Naive B cell (primary cell): ENCODE measurements around the gene MGAT5B. TPM values are rescaled to one million over a fixed set of nuclear protein-coding genes. Genes with fewer than 3 reads are reported as not detected.

Experiments used
- ATAC-seq, 2 donors: fragments of 150-1000 bp; cut with Tn5 transposase; 2 replicates each; pipeline ENCODE4 v1.10.0; 2021; ENCODE audit warnings: low read depth in 2 of 2, mild to moderate bottlenecking in 2 of 2, moderate library complexity in 2 of 2
- DNase-seq: peaks from one replicate; pipeline ENCODE4 v3.0.0; 2022
- H3K27ac Mint-ChIP-seq, 6 donors: one replicate each; pipeline ENCODE4 v1.8.0; 2020 to 2022; ENCODE audit warnings: mild to moderate bottlenecking in 6 of 6, mixed read lengths in 6 of 6, moderate library complexity in 5 of 6, inconsistent platforms in 2 of 6
- H3K27me3 Mint-ChIP-seq, 3 donors: one replicate each; pipeline ENCODE4 v1.8.0; 2021 to 2022; ENCODE audit warnings: mixed read lengths in 3 of 3, mild to moderate bottlenecking in 1 of 3
- H3K36me3 Mint-ChIP-seq, 2 donors: one replicate each; pipeline ENCODE4 v1.8.0; 2020 to 2022; ENCODE audit warnings: mixed read lengths in 2 of 2, inconsistent platforms in 1 of 2, mild to moderate bottlenecking in 1 of 2
- H3K4me1 Mint-ChIP-seq, 3 donors: one replicate each; pipeline ENCODE4 v1.8.0; 2020 to 2022; ENCODE audit warnings: mixed read lengths in 3 of 3, inconsistent platforms in 1 of 3, mild to moderate bottlenecking in 1 of 3, moderate library complexity in 1 of 3
- H3K4me3 Mint-ChIP-seq, 8 donors: one replicate each; pipeline ENCODE4 v1.8.0; 2020 to 2022; ENCODE audit warnings: mild to moderate bottlenecking in 8 of 8, mixed read lengths in 8 of 8, moderate library complexity in 8 of 8, inconsistent platforms in 2 of 8
- H3K9me3 Mint-ChIP-seq, 7 donors: one replicate each; pipeline ENCODE4 v1.8.0; 2020 to 2022; ENCODE audit warnings: mixed read lengths in 7 of 7, mild to moderate bottlenecking in 5 of 7, inconsistent platforms in 2 of 7, moderate library complexity in 1 of 7
- polyA plus RNA-seq, 6 donors: library from polyadenylated mRNA; unstranded; fragments of 300-500 nt; fragmentation: Illumina TruSeq; gene quantifications; one replicate each; pipeline ENCODE4 v1.2.3, GENCODE V29; 2021; ENCODE audit warnings: low read depth in 6 of 6

MGAT5B gene
- polyA plus RNA-seq, 6 donors from 2014 or later: not detected

GRCh38 chr17:76996741-76997694, 128.8 kb downstream of the MGAT5B start:
- no peaks in the 10 kb centered on the region for H3K36me3 Mint-ChIP-seq
- H3K27me3 Mint-ChIP-seq: peaks cover 0 to 1% (median 0%) of the 10 kb centered on the region in 3 donors
- no peaks in the 10 kb centered on the region for H3K9me3 Mint-ChIP-seq
- DNase-seq (no peak), ATAC-seq (no peak)
- peaks cover 33 to 52% (median 41%) of the 10 kb centered on the region in 3 donors for H3K4me1 Mint-ChIP-seq
- H3K4me3 Mint-ChIP-seq: peak overlapping the region in 6 of 8 donors; percentile 64 to 88 (median 82)
- peak overlapping the region; percentile 42 to 98 (median 86) for H3K27ac Mint-ChIP-seq

- H3K4me1 Mint-ChIP-seq: peaks cover 33 to 52% (median 41%) of the 10 kb centered on the region in 3 donors
- H3K9me3 Mint-ChIP-seq: no peaks in the 10 kb centered on the region
- peak overlapping the region; percentile 42 to 98 (median 86) for H3K27ac Mint-ChIP-seq
- DNase-seq: peak; percentile 83
- no peaks in the 10 kb centered on the region for H3K36me3 Mint-ChIP-seq
- peak; percentile 90 for ATAC-seq
- peaks cover 0 to 9% (median 0%) of the 10 kb centered on the region in 3 donors for H3K27me3 Mint-ChIP-seq
- peak overlapping the region; percentile 12 to 87 (median 68) for H3K4me3 Mint-ChIP-seq
Observed at GRCh38 chr17:76997981-76998531, 129.9 kb downstream of the MGAT5B start.

- Mint-ChIP-seq H3K9me3 (no peaks in the 10 kb centered on the region), H3K27me3 (peaks cover 0 to 9% (median 0%) of the 10 kb centered on the region in 3 donors), H3K4me3 (peak overlapping the region; percentile 12 to 87 (median 68)), H3K27ac (peak overlapping the region; percentile 42 to 98 (median 86)), H3K36me3 (no peaks in the 10 kb centered on the region), H3K4me1 (peaks cover 33 to 49% (median 39%) of the 10 kb centered on the region in 3 donors)
- DNase-seq (no peak), ATAC-seq (no peak)
Observed at GRCh38 chr17:76998839-76999238, 130.6 kb downstream of the MGAT5B start.

Other genes with a start within 250 kb of the MGAT5B start
- gene ST6GALNAC1, start 224.6 kb upstream of the MGAT5B start, polyA plus RNA-seq: not detected
- 1 to 10 TPM; 1.8 to 7.7 (median 3.5) TPM for gene MXRA7, start 157.4 kb upstream of the MGAT5B start, polyA plus RNA-seq
- 10 to 100 TPM; 17.4 to 38.2 (median 20.0) TPM for gene JMJD6, start 141.8 kb upstream of the MGAT5B start, polyA plus RNA-seq
- gene METTL23, start 141.6 kb upstream of the MGAT5B start, polyA plus RNA-seq: 100 to 1,000 TPM; 119 to 177 (median 143) TPM
- 100 to 1,000 TPM in 4 of 6 donors, 10 to 100 TPM in 2; 70.5 to 144 (median 112) TPM for gene SRSF2, start 131.1 kb upstream of the MGAT5B start, polyA plus RNA-seq
- 10 to 100 TPM; 18.3 to 39.2 (median 23.2) TPM for gene MFSD11, start 130.3 kb upstream of the MGAT5B start, polyA plus RNA-seq